PC-3 (cell line): Measurements from ENCODE around the gene DMAC1. TPM values are rescaled to one million over a fixed set of nuclear protein-coding genes. Genes with fewer than 3 reads are reported as not detected.

Experiments used
- ATAC-seq: fragments of 200-7000 bp; cut with Tn5 transposase; 2 replicates; pipeline ENCODE4 v1.9.1; 2020; ENCODE audit warnings: mild to moderate bottlenecking, moderate library complexity
- BruUV-seq: library from RNA; stranded (reverse); fragments of 400-500 nt; replicated peaks from 2 replicates; lab custom pipeline; 2021; lab: Mats Ljungman, UMichigan
- CTCF ChIA-PET: fragments of 300-600 bp; sonication (Branson Sonifier 250); formaldehyde crosslinking; loops from one replicate; lab custom pipeline; 2022; ENCODE audit warnings: antibody characterized with exemption; lab: Charles Lee
- POLR2A ChIA-PET: fragments of 300-600 bp; sonication (Branson Sonifier 250); formaldehyde crosslinking; loops from one replicate; lab custom pipeline; 2022; ENCODE audit warnings: antibody characterized with exemption; ENCODE audit not compliant: unreplicated experiment; lab: Charles Lee
- DNase-seq: peaks from one replicate; pipeline ENCODE4 v3.0.0-alpha.2; 2015
- H2AFZ ChIP-seq: fragments of 300-600 bp; sonication (generic); 2 replicates; pipeline ENCODE4 v1.6.0; 2016; ENCODE audit warnings: antibody characterized with exemption, low read length
- H3F3A ChIP-seq: fragments of 300-600 bp; sonication (generic); one replicate; pipeline ENCODE4 v1.6.0; 2017; ENCODE audit warnings: antibody characterized with exemption, low read length, control low read depth, mild to moderate bottlenecking; ENCODE audit not compliant: unreplicated experiment
- H3K27ac ChIP-seq: fragments of 300-600 bp; sonication (generic); 2 replicates; pipeline ENCODE4 v1.5.1; 2016; ENCODE audit warnings: mild to moderate bottlenecking, low read length
- H3K27me3 ChIP-seq: fragments of 300-600 bp; sonication (generic); 2 replicates; pipeline ENCODE4 v1.6.1; 2016; ENCODE audit warnings: low read length, mixed read lengths
- H3K36me3 ChIP-seq: fragments of 300-600 bp; sonication (generic); 2 replicates; pipeline ENCODE4 v1.6.1; 2016; ENCODE audit warnings: low read depth, mixed run types, low read length, mixed read lengths
- H3K4me1 ChIP-seq: fragments of 300-600 bp; sonication (generic); 2 replicates; pipeline ENCODE4 v1.5.1; 2016; ENCODE audit warnings: low read length; ENCODE audit not compliant: insufficient read depth
- H3K4me2 ChIP-seq: fragments of 300-600 bp; sonication (generic); 2 replicates; pipeline ENCODE4 v1.6.0; 2016; ENCODE audit warnings: low read length
- H3K4me3 ChIP-seq: fragments of 300-600 bp; sonication (generic); 2 replicates; pipeline ENCODE4 v1.5.1; 2016; ENCODE audit warnings: mild to moderate bottlenecking, low read length, mixed read lengths
- H3K79me2 ChIP-seq: fragments of 300-600 bp; sonication (generic); 2 replicates; pipeline ENCODE4 v1.6.1; 2017; ENCODE audit warnings: low read length, mixed read lengths
- H3K9ac ChIP-seq: fragments of 300-600 bp; sonication (generic); 2 replicates; pipeline ENCODE4 v1.6.0; 2016; ENCODE audit warnings: mild to moderate bottlenecking, low read length
- H3K9me2 ChIP-seq: fragments of 300-600 bp; sonication (generic); replicated peaks from 2 replicates; pipeline ENCODE4 v1.6.1; 2016; ENCODE audit warnings: mixed run types, low read length, mixed read lengths
- H3K9me3 ChIP-seq: fragments of 300-600 bp; sonication (generic); 2 replicates; pipeline ENCODE4 v1.6.1; 2016; ENCODE audit warnings: low read length, mixed read lengths
- H4K20me1 ChIP-seq: fragments of 300-600 bp; sonication (generic); 2 replicates; pipeline ENCODE4 v1.6.1; 2016; ENCODE audit warnings: low read length, mixed read lengths
- EZH2 ChIP-seq: fragments of 300-600 bp; sonication (generic); IDR thresholded peaks from one replicate; pipeline ENCODE4 v1.6.1; 2017; ENCODE audit warnings: antibody characterized with exemption, mild to moderate bottlenecking, low read length; ENCODE audit not compliant: unreplicated experiment
- EZH2phosphoT487 ChIP-seq: fragments of 300-600 bp; sonication (generic); IDR thresholded peaks from 2 replicates; pipeline ENCODE4 v1.6.1; 2018; ENCODE audit warnings: mild to moderate bottlenecking, antibody characterized with exemption, low read length, borderline replicate concordance
- intact Hi-C: fragments of 100-400 bp; cut with micrococcal nuclease; formaldehyde crosslinking; loops from 2 replicates; pipeline ENCODE4 v1.9.0; 2023
- total RNA-seq: library from RNA; depleted of rRNA; stranded (reverse); fragments of >200 nt; gene quantifications from 2 replicates; pipeline ENCODE4 v1.2.3, GENCODE V29; 2014
- TF ChIP-seq, protein P1 (sequence below): fragments of 300-600 bp; sonication (generic); conservative IDR thresholded peaks from 2 replicates; pipeline ENCODE4 v1.5.1; 2017; ENCODE audit warnings: antibody characterized with exemption, low read depth, mild to moderate bottlenecking, low read length

Gene DMAC1
- total RNA-seq, 1 experiment from 2014 or later = 20.1 TPM

DNA sequence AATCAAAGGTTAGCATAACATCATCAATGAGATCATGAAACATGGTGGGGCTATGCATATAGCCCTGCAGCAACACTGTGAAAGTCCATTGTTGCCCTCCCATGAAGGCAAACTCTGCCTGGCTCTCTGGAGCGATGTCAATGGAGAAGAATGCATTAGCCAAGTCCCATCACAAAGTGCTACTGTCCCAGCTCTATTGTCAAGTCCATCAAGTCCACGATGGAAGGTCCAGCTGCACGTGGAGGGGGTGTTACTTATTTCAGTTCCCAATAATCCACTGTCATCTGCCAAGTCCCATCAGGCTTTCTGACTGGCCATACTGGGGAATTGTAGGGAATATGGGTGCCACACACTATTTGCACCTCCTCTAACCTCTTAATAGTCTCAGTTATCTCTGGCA lies 10.8 kb downstream of the DMAC1 start:
- no peak overlapping the region for H3K4me2 ChIP-seq
- H2AFZ ChIP-seq = no peak overlapping the region
- no peaks in the 10 kb centered on the region for H3K79me2 ChIP-seq
- ChIA-PET CTCF (no interaction called here), POLR2A (no interaction called here)
- no peaks in the 10 kb centered on the region for H3K27me3 ChIP-seq
- H3K9me2 ChIP-seq = no peaks in the 10 kb centered on the region
- no peak overlapping the region for H3K4me3 ChIP-seq
- no peaks in the 10 kb centered on the region for H3K4me1 ChIP-seq
- intact Hi-C loops = no loop called here
- BruUV-seq = no TSS peak
- ATAC-seq = no peak
- no peak overlapping the region for H3K9ac ChIP-seq
- H3K27ac ChIP-seq = no peak overlapping the region
- no peak for DNase-seq
- no peak for TF ChIP-seq EZH2
- TF ChIP-seq, protein P1, sequence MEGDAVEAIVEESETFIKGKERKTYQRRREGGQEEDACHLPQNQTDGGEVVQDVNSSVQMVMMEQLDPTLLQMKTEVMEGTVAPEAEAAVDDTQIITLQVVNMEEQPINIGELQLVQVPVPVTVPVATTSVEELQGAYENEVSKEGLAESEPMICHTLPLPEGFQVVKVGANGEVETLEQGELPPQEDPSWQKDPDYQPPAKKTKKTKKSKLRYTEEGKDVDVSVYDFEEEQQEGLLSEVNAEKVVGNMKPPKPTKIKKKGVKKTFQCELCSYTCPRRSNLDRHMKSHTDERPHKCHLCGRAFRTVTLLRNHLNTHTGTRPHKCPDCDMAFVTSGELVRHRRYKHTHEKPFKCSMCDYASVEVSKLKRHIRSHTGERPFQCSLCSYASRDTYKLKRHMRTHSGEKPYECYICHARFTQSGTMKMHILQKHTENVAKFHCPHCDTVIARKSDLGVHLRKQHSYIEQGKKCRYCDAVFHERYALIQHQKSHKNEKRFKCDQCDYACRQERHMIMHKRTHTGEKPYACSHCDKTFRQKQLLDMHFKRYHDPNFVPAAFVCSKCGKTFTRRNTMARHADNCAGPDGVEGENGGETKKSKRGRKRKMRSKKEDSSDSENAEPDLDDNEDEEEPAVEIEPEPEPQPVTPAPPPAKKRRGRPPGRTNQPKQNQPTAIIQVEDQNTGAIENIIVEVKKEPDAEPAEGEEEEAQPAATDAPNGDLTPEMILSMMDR = no peak
- no peak for TF ChIP-seq EZH2phosphoT487
- H3F3A ChIP-seq = no peaks in the 10 kb centered on the region
- H3K36me3 ChIP-seq = no peaks in the 10 kb centered on the region
- no peaks in the 10 kb centered on the region for H3K9me3 ChIP-seq
- no peaks in the 10 kb centered on the region for H4K20me1 ChIP-seq

- Histone ChIP-seq H3K36me3 (no peaks in the 10 kb centered on the region), H3K4me2 (no peak overlapping the region), H3K27ac (no peak overlapping the region), H3F3A (no peaks in the 10 kb centered on the region), H3K79me2 (no peaks in the 10 kb centered on the region), H3K4me3 (no peak overlapping the region), H3K27me3 (no peaks in the 10 kb centered on the region), H3K4me1 (no peaks in the 10 kb centered on the region), H2AFZ (no peak overlapping the region), H4K20me1 (no peaks in the 10 kb centered on the region), H3K9me3 (no peaks in the 10 kb centered on the region), H3K9ac (no peak overlapping the region), H3K9me2 (no peaks in the 10 kb centered on the region)
- BruUV-seq = no TSS peak
- no peak for TF ChIP-seq EZH2
- no peak for TF ChIP-seq EZH2phosphoT487
- TF ChIP-seq, protein P1 = no peak
- ChIA-PET CTCF (no interaction called here), POLR2A (no interaction called here)
- intact Hi-C loops = no loop called here
- ATAC-seq (no peak), DNase-seq (no peak)
Observed at GRCh38 chr9:7785813-7786212, 13.8 kb downstream of the DMAC1 start.

DNA sequence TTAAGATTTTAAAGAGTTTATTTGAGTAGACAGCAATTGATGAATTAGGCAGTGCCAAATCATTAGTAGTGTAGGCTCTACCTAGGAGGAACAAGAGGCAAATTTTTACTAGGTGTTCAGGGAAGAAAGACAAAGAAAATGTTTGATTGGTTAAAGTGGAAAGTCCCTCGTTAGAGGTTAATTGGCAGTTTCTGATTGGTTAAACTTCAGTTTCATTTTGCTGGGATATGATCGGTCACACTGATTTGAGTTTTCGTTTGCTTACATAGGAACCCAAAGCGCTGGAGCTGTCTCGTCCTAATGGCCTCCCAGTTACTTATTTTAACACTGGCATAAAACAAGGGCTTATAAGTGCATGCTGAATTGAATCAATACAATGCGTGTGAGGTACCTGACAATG lies 15.1 kb downstream of the DMAC1 start:
- DNase-seq = no peak
- no TSS peak for BruUV-seq

More for the DNA sequence above, 15.1 kb downstream of the DMAC1 start:
- H3K4me1 ChIP-seq = no peaks in the 10 kb centered on the region
- H3K9me3 ChIP-seq = no peaks in the 10 kb centered on the region
- H3F3A ChIP-seq = no peaks in the 10 kb centered on the region
- H3K9ac ChIP-seq = no peak overlapping the region
- ChIA-PET CTCF (no interaction called here), POLR2A (no interaction called here)
- H3K79me2 ChIP-seq = no peaks in the 10 kb centered on the region
- TF ChIP-seq EZH2phosphoT487 = no peak
- TF ChIP-seq EZH2 = no peak
- no peak overlapping the region for H2AFZ ChIP-seq
- H4K20me1 ChIP-seq = no peaks in the 10 kb centered on the region
- H3K9me2 ChIP-seq = no peaks in the 10 kb centered on the region
- H3K36me3 ChIP-seq = no peaks in the 10 kb centered on the region
- H3K27ac ChIP-seq = no peak overlapping the region
- H3K4me2 ChIP-seq = no peak overlapping the region
- ATAC-seq = no peak
- no peak overlapping the region for H3K4me3 ChIP-seq
- H3K27me3 ChIP-seq = no peaks in the 10 kb centered on the region
- intact Hi-C loops = no loop called here
